GM21423 (cell line): Measurements from ENCODE around the gene SIAE.

Source experiments
- ATAC-seq: cut with Tn5 transposase; IDR thresholded peaks from one replicate; pipeline ENCODE4 v1.9.1; 2021; ENCODE audit warnings: mild to moderate bottlenecking, moderate library complexity; ENCODE audit not compliant: unreplicated experiment

SIAE gene

DNA sequence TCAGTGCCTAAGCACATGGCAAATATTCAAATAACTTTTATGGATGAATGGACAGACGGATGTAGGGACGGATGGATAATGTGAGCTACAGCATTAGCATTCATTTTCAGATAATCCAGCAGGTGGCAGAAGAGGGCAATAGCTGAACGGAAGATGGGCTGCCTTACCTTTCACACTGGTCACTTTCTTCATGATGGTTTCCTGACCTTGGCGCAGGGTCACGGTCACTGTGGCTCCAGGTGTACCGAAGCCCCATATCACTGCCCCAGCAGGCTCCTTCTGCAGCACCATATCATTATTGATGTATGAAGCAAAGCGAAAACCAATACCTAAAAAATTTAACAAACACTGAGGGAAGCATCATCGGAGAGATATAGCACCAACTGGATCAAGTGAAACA, 4.3 kb downstream of the SIAE start:
- ATAC-seq: no peak

GRCh38 chr11:124667601-124668000, 5.9 kb downstream of the SIAE start:
- ATAC-seq: no peak

GRCh38 chr11:124663861-124664260, 9.7 kb downstream of the SIAE start:
- ATAC-seq: no peak

GRCh38 chr11:124662106-124662505, 11.4 kb downstream of the SIAE start:
- no peak for ATAC-seq

GRCh38 chr11:124661553-124661952, 12.0 kb downstream of the SIAE start:
- ATAC-seq: no peak

DNA sequence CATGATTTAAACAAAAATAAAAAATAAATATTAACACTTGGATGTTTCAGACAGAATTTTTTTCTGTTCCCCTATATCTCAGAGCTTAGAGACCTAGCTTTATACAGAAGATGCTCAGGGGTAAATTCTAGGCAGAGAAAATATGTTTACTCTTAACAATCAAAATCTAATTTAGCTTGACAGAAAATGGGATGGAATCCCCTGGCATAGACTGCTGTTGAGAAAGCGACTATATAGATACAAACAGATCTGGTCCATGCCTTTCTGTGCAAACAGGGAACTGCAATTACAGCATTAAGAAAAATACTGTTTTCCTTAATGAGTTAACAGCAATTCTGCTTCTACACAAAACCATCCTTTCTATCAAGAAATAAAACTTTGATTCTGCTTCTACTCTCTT, 14.6 kb downstream of the SIAE start:
- no peak for ATAC-seq

DNA sequence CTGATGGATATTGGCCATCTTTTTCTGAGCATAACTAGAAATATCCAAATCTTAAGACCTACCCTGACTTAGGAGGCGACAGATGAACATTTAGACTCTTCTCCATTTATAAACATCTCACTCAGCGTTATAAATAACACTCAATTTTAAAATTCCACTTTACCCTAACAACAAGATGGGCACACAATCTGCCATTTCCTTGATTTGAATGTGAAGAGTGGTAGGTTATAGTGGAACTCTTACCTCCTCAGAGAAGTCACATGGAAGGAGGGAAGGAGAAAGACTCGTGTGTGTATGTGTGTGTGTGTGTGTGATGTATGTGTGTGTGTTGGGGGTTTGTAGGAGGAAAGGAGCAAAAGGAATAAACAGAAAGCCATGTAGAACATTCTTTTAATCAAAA, 15.0 kb downstream of the SIAE start:
- no peak for ATAC-seq

DNA sequence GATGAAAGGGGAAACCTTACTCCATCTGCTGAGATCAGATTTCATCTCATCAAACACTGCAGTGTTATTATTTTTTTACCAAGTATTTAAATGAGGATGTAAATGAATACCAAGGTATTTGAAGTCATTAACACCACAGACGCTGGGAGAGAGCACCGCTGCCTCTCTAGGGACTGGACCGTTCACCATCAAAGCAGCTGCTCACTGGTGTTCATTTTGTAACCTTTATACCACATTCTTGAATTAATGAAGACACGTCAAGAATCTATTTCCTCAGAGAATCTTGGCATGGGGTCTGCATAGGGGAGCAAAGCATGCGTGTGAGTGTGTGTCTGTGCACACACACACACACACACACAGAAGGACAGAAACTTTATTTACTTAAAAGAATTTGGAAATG, 15.6 kb downstream of the SIAE start:
- ATAC-seq: no peak

DNA sequence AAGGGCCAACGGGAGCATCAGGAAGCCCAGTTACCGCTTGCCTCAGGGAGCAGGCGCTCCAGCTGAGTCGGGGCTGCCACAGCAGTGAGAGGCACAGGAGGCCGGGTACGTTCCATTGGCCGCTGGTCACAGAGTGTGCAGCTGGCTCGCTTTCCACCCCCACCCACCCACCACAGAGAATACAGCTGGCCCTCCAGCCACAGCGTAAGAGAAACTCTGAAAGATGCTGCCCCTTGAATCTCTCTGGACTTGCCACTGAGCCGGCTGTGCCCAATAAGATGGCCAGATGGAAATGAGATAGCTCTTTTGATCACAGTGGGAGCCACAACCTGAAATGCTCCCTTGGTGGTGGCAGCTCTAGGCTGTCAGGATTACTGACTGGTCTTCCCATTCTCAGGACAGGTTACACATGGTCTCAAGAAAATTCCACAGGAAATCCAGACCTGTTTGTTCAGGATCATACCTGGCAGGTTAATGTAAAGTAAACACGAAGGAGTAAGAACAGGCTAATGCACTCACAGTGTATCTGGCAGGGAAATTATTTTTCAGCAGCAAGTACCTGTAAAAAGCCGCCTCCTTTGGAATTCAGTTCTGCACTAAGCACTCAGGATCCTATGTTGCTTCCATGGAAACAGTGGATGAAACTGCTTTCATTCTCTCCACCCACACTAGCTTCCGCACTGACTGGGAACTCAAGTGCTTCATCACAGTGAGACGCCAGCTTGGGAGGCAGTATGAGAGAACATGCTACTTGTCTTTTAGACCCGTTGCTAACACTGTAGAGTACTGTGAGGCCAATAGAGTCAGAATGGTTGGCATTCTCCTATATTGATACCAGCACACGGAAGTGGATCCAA, 16.5 kb downstream of the SIAE start:
- no peak for ATAC-seq

DNA sequence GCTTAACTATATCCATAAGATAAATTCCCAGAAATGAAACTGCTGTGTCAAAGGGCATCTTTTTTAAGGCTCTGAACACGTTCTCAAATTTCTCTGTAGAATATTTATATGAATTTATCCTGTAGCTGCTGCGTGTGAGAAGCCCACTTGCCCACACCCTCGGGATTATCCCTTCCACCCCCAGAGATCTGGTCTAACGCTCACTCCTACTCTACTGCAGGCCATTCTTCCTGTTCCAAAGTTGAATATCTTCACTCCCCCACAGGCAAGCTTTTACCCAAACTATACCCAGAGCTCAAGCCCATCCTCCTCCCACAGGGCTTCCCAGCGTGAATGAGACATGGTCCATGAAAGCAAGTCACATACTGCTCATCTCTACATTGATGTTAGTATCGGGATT, 24.9 kb downstream of the SIAE start:
- ATAC-seq: no peak

DNA sequence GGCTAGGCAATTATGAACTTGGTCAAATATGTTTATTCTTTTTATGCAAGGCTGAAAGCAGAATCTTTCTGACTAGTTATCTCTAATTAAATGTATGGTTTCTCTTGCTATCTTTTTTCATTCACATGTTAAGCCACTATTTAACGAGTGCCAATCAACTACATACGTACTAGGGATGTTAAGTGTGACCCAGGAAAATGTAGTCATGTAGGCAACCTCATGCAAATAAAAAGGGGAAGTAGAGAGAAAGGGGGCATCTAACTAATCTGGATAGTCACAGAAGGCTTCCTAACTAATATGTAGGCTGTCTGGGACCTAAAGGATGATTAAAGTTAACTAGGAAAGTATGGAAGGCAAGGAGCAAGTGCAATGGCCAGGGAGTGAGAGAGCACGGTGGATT, 27.4 kb downstream of the SIAE start:
- ATAC-seq: no peak

DNA sequence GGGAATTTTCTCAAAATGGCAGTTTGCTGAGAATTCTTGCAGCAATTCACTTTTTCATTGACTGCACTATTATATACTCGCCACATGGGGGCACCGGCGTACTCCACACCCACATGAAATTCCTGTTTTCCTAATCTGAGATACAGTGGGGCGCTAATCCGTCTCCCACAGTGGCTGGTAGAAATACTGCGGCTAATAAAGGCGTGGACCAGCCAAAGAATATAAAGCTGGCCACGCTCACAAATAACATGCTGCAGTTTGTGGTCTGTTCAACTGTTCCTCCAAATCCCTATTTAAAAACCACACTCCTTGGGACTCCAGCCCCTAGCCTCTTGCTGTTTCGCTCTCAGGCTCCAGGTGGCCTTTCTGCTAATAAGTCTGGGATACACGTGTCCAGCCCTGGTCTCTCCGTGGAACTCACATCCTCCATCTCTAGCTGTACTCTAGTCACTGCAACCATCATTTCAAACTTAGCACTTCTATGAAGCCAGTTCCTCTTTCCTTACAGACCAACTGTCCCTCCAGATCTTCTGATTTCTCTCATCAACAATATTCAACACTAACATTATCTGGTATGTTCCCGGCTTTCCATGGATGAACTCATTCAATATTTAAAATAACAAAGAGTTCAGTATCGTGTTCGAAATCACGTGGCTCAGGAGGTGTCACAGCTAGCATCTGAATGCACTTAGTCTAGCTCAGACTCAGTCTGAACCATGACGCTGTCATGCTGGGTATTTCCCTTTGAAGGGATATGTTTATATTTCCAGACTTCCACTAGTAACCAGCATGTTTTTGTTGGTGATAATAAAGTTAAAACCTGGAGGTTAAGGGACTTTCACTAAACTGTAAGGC, 28.9 kb downstream of the SIAE start:
- ATAC-seq: no peak

GRCh38 chr11:124643605-124644425, 29.7 kb downstream of the SIAE start:
- ATAC-seq: no peak

- no peak for ATAC-seq
Measured at GRCh38 chr11:124643042-124643604, 30.4 kb downstream of the SIAE start.

GRCh38 chr11:124642628-124643027, 30.9 kb downstream of the SIAE start:
- ATAC-seq: no peak

DNA sequence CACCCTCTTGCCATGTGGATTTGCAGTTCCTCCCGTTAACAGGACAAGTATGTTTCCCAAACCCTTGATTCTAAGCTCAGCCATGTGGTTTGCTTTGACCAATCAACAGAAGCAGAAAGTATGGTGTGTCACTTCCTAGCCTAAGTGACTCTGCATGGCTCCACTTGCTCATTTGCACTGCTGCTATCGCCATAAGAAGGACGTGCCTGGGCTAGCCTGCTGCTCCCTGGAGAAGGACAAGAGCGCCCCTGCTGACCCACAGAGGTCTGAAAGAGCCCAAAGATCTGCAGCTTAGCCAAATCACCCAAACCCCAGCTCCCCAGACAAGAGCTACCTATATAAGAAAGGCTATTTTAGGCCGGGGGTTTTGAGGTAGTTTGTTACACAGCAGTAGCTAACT, 32.9 kb downstream of the SIAE start:
- no peak for ATAC-seq

DNA sequence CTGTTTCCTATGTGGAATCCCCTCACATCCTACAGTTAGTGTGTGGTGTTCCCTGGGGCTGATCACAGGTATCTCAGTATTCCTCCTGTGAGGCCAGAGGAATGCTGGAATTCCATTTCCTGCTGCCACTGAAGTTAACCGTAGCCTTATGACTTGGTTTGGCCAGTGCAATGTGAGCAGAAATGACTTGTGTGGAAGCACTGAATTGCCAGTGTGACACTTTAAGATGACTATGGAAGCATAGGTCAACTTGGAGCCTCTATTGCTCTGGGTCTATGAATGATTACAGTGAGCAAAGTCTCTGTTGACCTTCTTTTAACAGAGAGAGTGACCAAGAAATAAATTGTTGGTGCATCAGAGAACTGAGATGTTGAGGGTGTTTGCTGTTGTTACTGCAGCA, 34.4 kb downstream of the SIAE start:
- no peak for ATAC-seq

GRCh38 chr11:124638500-124638899, 35.0 kb downstream of the SIAE start:
- no peak for ATAC-seq

GRCh38 chr11:124635932-124636331, 37.6 kb downstream of the SIAE start:
- no peak for ATAC-seq

DNA sequence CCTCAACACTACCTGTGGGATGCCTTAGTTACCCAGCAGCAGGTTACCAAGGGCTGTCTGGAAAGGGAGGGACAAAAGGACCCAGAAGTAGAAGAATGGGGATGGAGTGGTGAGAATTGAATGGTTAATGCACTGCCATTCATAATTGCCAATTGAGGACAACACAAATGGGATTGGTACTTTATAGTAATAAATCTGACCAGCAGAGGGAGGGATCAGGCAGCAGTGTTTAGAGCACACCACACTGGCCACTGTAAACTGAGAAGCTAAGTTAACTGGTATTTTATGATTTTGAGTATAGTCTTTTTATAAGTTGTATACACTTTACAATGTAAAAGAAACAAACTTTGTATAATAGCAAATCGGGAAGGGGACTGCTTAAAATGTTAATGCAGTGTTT, 40.2 kb downstream of the SIAE start:
- no peak for ATAC-seq

DNA sequence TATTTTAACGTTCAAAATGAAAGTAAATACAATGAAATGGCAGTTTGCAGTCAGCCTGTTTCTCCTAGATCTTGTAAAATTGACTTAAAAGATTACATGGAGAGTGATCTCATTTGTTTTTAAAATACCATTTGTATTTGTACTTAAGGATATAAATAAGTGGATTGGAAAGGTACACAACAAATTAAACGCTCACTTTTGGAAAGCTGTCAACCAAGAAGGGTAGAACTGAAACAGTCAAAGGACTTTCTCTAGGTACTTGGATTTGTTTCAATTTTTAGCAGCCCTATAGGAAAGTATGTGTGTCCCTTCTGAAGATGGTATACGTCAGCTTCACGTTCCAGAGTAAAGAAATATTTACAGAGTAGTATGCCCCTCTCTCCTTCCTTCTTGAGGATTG, 43.6 kb downstream of the SIAE start:
- no peak for ATAC-seq
